Activated CD8-positive, alpha-beta memory T cell treated with anti-CD3 and anti-CD28 coated beads for 1 hour (primary cell): ENCODE results near the gene PIP4K2A.

Experiments used
- DNase-seq, 2 donors: peaks; one replicate each; pipeline ENCODE4 v3.0.0-alpha.2; 2020; ENCODE audit warnings: low read depth in 1 of 2; ENCODE audit errors: extremely low read depth in 1 of 2

PIP4K2A gene

GRCh38 chr10:22622242-22622806, 92.1 kb downstream of the PIP4K2A start:
- DNase-seq: no peak

DNA sequence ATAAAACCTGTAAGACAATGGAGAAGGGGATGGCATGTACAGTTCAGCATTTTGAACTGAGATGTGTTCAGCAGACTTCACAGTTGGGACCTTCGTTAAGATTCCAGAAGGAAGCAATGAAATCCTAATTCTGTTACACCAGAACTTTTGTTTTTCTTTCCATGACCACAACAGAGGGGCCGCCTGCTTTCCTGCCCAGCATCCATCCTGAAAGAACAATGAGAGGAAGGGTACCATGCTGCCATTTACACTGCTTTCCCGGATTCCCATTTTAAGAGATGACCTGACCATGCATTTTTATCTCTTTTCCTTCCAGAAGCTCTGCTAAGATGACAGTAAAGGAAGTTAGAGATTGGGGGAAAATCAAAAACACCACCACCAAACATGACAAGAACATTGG, 92.7 kb downstream of the PIP4K2A start:
- DNase-seq: no peak

GRCh38 chr10:22620929-22621328, 93.4 kb downstream of the PIP4K2A start:
- DNase-seq: no peak

DNA sequence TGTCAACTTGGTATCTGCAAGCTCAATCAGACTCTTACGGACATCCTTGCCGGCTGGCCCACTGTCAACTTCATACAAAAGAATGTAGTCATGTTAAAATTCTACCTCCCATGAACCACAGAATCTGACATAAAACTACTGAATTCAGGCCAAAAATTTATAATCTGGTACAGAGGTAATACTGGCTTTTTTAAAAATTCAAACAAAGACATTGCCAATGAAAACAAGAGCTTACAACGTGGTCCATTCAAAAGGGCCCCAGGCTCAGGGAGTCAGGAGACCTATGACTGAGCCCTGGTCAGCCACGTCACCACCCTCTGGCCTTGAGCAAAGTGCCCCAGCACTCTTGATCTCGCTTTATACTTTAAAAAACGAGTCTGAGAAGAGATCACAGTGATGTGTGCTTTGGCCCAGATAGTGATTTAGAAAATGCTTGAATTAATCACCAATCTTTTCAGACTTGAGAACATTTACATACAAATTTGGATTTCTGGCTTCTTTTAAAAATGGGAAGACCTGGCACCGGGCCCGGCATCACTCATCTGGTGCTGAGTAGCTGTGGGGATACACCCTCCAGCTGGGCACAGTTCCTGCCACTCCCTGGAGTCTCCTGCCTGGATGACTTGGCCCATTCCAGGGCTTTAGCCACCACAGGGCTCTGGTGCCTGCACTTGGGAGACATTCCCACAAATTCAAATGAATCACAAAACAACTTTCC, 94.1 kb downstream of the PIP4K2A start:
- no peak for DNase-seq

GRCh38 chr10:22619101-22619500, 95.3 kb downstream of the PIP4K2A start:
- no peak for DNase-seq

DNA sequence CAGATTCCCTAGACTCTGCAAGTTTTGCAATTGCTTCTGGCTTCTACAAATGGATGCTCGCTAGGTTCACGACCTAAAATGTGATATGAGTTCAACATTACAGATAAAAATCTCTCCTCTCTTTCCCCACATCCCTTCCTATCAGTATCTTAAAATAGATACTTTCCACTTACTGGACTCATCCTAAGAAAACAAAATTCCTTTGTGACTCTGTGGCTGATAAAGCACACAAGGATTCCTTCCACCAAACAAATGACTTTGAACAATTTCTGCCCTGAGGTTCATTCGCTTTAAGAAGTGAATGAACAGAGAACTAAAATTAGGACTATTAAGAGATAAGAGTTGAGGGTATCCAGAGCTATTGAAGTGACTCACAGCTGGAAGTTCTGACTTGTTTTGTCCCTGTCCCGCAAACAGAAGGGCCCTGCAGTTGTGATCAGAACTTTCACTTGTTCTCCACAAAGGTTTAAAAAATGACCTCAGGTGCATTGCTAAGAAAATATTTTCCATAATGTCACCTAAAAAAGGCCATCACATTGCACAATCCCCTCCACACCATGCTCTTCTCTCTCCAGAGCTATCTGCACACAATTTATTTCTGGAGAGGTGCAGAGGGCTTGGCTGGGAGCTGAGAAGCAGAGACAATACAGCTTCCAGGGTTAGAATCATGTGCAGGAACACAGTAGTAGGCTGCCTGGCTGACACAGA, 96.1 kb downstream of the PIP4K2A start:
- DNase-seq: no peak

GRCh38 chr10:22617516-22617915, 96.9 kb downstream of the PIP4K2A start:
- DNase-seq: no peak

- DNase-seq: no peak
Observed at GRCh38 chr10:22617051-22617450, 97.3 kb downstream of the PIP4K2A start.

DNA sequence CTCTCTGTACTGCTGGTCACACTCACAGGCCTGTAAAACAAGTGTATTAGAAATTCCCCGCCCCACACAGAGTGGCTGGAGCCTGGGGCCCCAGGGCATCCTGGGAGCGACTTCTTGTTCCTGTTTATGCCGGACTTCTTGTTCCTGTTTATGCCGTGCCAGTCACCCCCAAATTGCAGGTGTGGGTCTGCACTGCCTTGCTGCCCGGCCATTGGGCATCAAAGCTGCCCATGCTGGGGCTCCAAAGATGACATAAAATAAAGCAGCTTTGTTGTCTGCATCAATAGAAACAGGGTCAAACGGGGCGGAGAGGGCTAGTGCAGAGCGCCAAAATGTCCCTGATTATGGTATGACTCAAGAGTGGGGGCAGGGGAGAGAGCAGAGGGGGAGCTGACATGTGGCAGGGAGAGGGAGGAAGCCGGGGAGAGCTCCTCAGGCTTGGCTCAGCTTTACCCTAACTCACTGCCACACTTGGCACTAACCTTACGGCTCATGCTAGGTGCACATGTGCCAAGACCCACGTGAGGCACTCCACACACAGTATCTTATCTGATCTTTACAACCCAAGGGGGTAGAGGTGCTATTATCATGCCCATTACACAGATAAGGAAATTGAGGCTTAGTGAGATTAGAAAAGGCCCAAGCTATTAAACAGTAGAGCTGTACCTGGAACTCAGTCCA, 98.4 kb downstream of the PIP4K2A start:
- DNase-seq: no peak

GRCh38 chr10:22615101-22615500, 99.3 kb downstream of the PIP4K2A start:
- DNase-seq: no peak

DNA sequence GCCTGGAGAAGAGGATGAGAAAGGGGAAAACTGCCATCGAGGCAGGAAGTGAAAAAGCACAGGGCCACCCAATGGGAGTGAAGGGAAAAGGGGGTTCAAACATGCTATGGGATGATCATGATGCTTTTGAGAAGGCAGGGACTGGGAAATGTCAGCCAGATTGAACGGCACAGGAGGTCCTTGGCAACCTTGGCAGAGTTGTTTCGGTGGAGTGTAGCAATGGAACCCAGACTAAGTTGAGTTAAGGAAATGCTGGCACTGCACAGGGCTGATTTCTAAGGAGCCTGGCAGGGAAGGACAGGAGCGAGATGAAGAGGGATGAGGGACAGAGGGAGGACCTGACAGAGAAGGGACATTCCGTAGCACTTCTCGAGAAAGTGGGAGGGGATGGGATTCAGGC, 101.4 kb downstream of the PIP4K2A start:
- no peak for DNase-seq

DNA sequence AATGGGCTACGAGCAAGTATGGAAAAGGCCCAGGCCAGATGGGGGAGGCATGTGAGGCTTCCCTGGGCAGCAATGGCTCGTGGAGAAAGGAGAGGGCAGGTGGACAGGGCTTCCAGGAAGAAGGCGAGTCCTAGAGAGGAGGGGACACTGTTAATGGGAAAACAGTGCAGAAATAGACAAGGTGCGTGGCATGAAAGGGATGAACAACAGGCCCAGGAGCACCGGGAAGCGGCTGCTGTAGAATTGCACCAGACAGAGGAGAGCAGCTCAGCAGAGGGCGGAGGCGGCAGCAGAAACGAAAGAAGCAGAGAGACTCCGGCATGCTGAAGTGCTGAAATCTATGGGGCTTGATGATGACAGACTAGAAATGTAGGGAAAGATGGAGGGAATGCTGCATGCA, 102.1 kb downstream of the PIP4K2A start:
- no peak for DNase-seq

GRCh38 chr10:22611425-22612115, 102.8 kb downstream of the PIP4K2A start:
- no peak for DNase-seq

DNA sequence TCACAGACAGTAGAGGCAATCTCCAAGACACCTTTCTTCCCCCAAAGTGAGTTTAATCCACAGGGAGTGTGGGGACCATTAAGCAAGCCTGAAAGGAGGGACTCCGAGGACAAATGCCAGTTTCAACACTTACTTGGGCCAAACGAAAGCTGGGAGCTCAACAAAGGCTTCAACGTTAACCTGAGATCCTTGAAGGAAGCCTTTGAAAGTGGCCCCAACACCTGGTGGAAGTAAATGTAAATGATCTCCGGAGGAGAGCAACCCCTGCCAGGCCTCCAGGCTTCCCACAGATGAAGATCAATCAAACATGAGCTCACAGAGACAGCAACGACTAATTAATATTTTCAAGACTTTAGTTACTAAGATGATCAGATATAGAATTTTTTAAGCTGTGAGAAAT, 103.8 kb downstream of the PIP4K2A start:
- DNase-seq: no peak

- no peak for DNase-seq
Observed at GRCh38 chr10:22609719-22610465, 104.5 kb downstream of the PIP4K2A start.

GRCh38 chr10:22609251-22609650, 105.1 kb downstream of the PIP4K2A start:
- DNase-seq: no peak

GRCh38 chr10:22607261-22607660, 107.1 kb downstream of the PIP4K2A start:
- DNase-seq: no peak

- no peak for DNase-seq
Observed at GRCh38 chr10:22606164-22606614, 108.2 kb downstream of the PIP4K2A start.

DNA sequence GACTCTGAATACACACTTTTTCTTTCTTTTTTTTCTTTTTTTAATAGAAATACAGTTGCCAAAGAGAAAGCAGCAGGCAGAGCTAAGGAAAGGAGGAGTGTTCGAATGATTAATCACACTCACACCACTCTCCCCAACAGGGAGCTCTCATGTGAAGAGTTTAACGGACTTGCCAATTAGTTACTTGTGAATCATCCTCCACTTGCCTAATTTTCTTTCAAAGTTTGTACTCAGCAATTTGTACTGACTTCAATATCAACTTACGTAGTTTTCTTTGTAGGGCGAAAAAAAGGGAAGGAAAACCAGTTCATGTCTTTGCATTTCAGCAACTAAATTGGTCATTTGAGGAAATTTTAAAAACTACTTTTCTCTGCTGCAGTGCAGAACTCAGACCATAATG, 109.2 kb downstream of the PIP4K2A start:
- DNase-seq: no peak
